Testis (tissue), 3 donors: ENCODE data around the gene ADAMTS18. TPM values are rescaled to one million over a fixed set of nuclear protein-coding genes. Genes with fewer than 3 reads are reported as not detected.

Experiments
- DNase-seq: peaks from one replicate; pipeline ENCODE4 v3.0.0-alpha.2; 2019
- H3K27ac ChIP-seq, 2 donors: fragments of 200-600 bp; sonication (generic); one replicate each; pipeline ENCODE4 v1.5.1; 2019
- H3K27me3 ChIP-seq: fragments of 200-600 bp; sonication (generic); one replicate; pipeline ENCODE4 v1.5.1; 2019
- H3K36me3 ChIP-seq: fragments of 200-600 bp; sonication (generic); one replicate; pipeline ENCODE4 v1.5.1; 2017; ENCODE audit warnings: low read depth; ENCODE audit errors: missing control alignments
- H3K4me1 ChIP-seq: fragments of 200-600 bp; sonication (generic); one replicate; pipeline ENCODE4 v1.5.1; 2019
- H3K4me3 ChIP-seq, 2 donors: fragments of 200-600 bp; sonication (generic); one replicate each; pipeline ENCODE4 v1.5.1; 2017 to 2019
- H3K9me3 ChIP-seq: fragments of 200-600 bp; sonication (generic); one replicate; pipeline ENCODE4 v1.5.1; 2017
- CTCF ChIP-seq, 3 experiments: fragments of 450-650 bp in 2 of 3; fragments of 200-600 bp in 1 of 3; sonication (generic) in 1 of 3; IDR thresholded peaks; one replicate each; pipeline ENCODE4 v1.5.1; 2016 to 2019; ENCODE audit warnings: antibody characterized with exemption in 3 of 3, mild to moderate bottlenecking in 2 of 3, moderate library complexity in 1 of 3
- POLR2A ChIP-seq: fragments of 450-650 bp; IDR thresholded peaks from one replicate; pipeline ENCODE4 v1.6.1; 2017; ENCODE audit warnings: antibody characterized with exemption, mild to moderate bottlenecking, moderate library complexity
- WGBS, 2 donors: methylation state at CpG; one replicate each; pipeline ENCODE4 v1.1.5; 2018; 5-methylcytosine and 5-hydroxymethylcytosine counted together
- intact Hi-C: fragments of 100-400 bp; cut with DNase I; formaldehyde crosslinking; loops from one replicate; pipeline ENCODE4 v1.15.1; 2023; ENCODE audit warnings: low total_unique reads
- polyA plus RNA-seq: library from polyadenylated mRNA; stranded (reverse); fragments of 350-450 nt; fragmentation: Illumina TruSeq; extraction: RNeasy Lipid Tissue Mini Kit (QIAGEN cat#74804); gene quantifications from one replicate; pipeline ENCODE4 v1.2.3, GENCODE V29; 2014; ENCODE audit warnings: low read depth, low replicate concordance; ENCODE audit not compliant: insufficient read depth
- total RNA-seq, 2 donors: library from RNA; depleted of rRNA; stranded (reverse); fragments of >200 nt; gene quantifications; one replicate each; pipeline ENCODE4 v1.2.3, GENCODE V29; 2016

ADAMTS18 gene
- total and polyA plus RNA-seq, 3 donors from 2014 or later: 0.65 to 3.4 (median 1.1) TPM

- Histone ChIP-seq H3K36me3 (no peaks in the 10 kb centered on the region), H3K27ac (no peak overlapping the region), H3K4me3 (no peak overlapping the region), H3K4me1 (no peaks in the 10 kb centered on the region), H3K27me3 (no peaks in the 10 kb centered on the region), H3K9me3 (no peaks in the 10 kb centered on the region)
- no peak for DNase-seq
- intact Hi-C loops: no loop called here
- WGBS, 2 donors: 85 to 100% methylated on average over 1 of the region's 1 CpG
- TF ChIP-seq POLR2A: no peak
- TF ChIP-seq CTCF (IDR thresholded peaks at IDR 0.05): no peak
These were observed 40.9 kb downstream of the ADAMTS18 start for GRCh38 chr16:77393955-77394354.

GRCh38 chr16:77387815-77388209 is 47.0 kb downstream of the ADAMTS18 start:
- TF ChIP-seq CTCF (IDR thresholded peaks at IDR 0.05) (no peak), POLR2A (no peak)
- no peaks in the 10 kb centered on the region for H3K9me3 ChIP-seq
- intact Hi-C loops: no loop called here
- H3K4me1 ChIP-seq: no peaks in the 10 kb centered on the region
- no peaks in the 10 kb centered on the region for H3K27me3 ChIP-seq
- WGBS, 2 donors: 94 to 97% methylated on average over 3 of the region's 3 CpGs
- no peak overlapping the region for H3K4me3 ChIP-seq
- no peak overlapping the region for H3K27ac ChIP-seq
- H3K36me3 ChIP-seq: no peaks in the 10 kb centered on the region
- DNase-seq: no peak

GRCh38 chr16:77386831-77387814 is 47.7 kb downstream of the ADAMTS18 start:
- Histone ChIP-seq H3K4me3 (no peak overlapping the region), H3K9me3 (no peaks in the 10 kb centered on the region), H3K36me3 (no peaks in the 10 kb centered on the region), H3K4me1 (no peaks in the 10 kb centered on the region), H3K27ac (no peak overlapping the region), H3K27me3 (no peaks in the 10 kb centered on the region)
- WGBS, 2 donors: 71 to 79% methylated on average over 9 of the region's 9 CpGs
- TF ChIP-seq CTCF (IDR thresholded peaks at IDR 0.05) (no peak), POLR2A (no peak)
- intact Hi-C loops: no loop called here
- no peak for DNase-seq

- no peak for TF ChIP-seq POLR2A
- TF ChIP-seq CTCF (IDR thresholded peaks at IDR 0.05): no peak
- Histone ChIP-seq H3K4me1 (no peaks in the 10 kb centered on the region), H3K4me3 (no peak overlapping the region), H3K27me3 (no peaks in the 10 kb centered on the region), H3K36me3 (no peaks in the 10 kb centered on the region), H3K9me3 (no peaks in the 10 kb centered on the region), H3K27ac (no peak overlapping the region)
- intact Hi-C loops: no loop called here
- 64 to 77% methylated on average over 3 of the region's 3 CpGs for WGBS, 2 donors
- DNase-seq: no peak
These were observed 49.4 kb downstream of the ADAMTS18 start for GRCh38 chr16:77385481-77385880.
